HepG2 (cell line): ENCODE data around the gene GPR152. TPM values are rescaled to one million over a fixed set of nuclear protein-coding genes. Genes with fewer than 3 reads are reported as not detected.

Experiments
- BORCS8-MEF2B ChIP-seq: sonication (generic); formaldehyde crosslinking; IDR thresholded peaks from 2 replicates; pipeline ENCODE4 v1.8.0; 2022; ENCODE audit warnings: mild to moderate bottlenecking, missing genetic modification reagents
- KLF16 ChIP-seq, 2 experiments: sonication (generic) in 1 of 2; formaldehyde crosslinking in 1 of 2; IDR thresholded peaks; 2 replicates each; pipeline versions ENCODE4 v1.6.1 to v1.8.0; 2016 to 2023; ENCODE audit warnings: missing genetic modification reagents in 2 of 2, missing compliant biosample characterization in 1 of 2
- MATR3 ChIP-seq: sonication (generic); formaldehyde crosslinking; IDR thresholded peaks from 2 replicates; pipeline ENCODE4 v1.4.0; 2020; ENCODE audit warnings: missing genetic modification reagents
- PLSCR1 ChIP-seq: sonication (generic); formaldehyde crosslinking; IDR thresholded peaks from 2 replicates; pipeline ENCODE4 v1.5.0; 2020; ENCODE audit warnings: missing genetic modification reagents, mild to moderate bottlenecking, borderline replicate concordance
- POGZ ChIP-seq: sonication (generic); formaldehyde crosslinking; IDR thresholded peaks from 2 replicates; pipeline ENCODE4 v1.4.0; 2020; ENCODE audit warnings: mild to moderate bottlenecking, missing genetic modification reagents
- RORA ChIP-seq: sonication (generic); formaldehyde crosslinking; IDR thresholded peaks from 2 replicates; pipeline ENCODE4 v1.5.0; 2020; ENCODE audit warnings: mild to moderate bottlenecking, missing genetic modification reagents, moderate library complexity
- SAFB2 ChIP-seq: sonication (generic); formaldehyde crosslinking; IDR thresholded peaks from 2 replicates; pipeline ENCODE4 v1.5.1; 2020; ENCODE audit warnings: missing genetic modification reagents, low read depth, mild to moderate bottlenecking, borderline replicate concordance
- SP4 ChIP-seq: sonication (generic); formaldehyde crosslinking; IDR thresholded peaks from 2 replicates; pipeline ENCODE4 v1.8.1; 2023; ENCODE audit warnings: mild to moderate bottlenecking, missing genetic modification reagents
- SUZ12 ChIP-seq: fragments of 150-350 bp; IDR thresholded peaks from 2 replicates; pipeline ENCODE4 v1.6.1; 2014; ENCODE audit warnings: low read depth, low read length
- TAF1 ChIP-seq: sonication (generic); formaldehyde crosslinking; IDR thresholded peaks from 2 replicates; pipeline ENCODE4 v1.4.0; 2020; ENCODE audit warnings: missing genetic modification reagents
- TFE3 ChIP-seq: IDR thresholded peaks from 2 replicates; pipeline ENCODE4 v1.6.1; 2016
- THAP8 ChIP-seq: sonication (generic); formaldehyde crosslinking; IDR thresholded peaks from 2 replicates; pipeline ENCODE4 v1.5.1; 2020; ENCODE audit warnings: missing genetic modification reagents, mild to moderate bottlenecking, borderline replicate concordance
- ZNF3 ChIP-seq: IDR thresholded peaks from 2 replicates; pipeline ENCODE4 v1.7.0; 2017; ENCODE audit warnings: inconsistent platforms
- ZNF333 ChIP-seq: sonication (generic); formaldehyde crosslinking; IDR thresholded peaks from 2 replicates; pipeline ENCODE4 v1.4.0; 2020; ENCODE audit warnings: mild to moderate bottlenecking, missing genetic modification reagents, borderline replicate concordance
- ZNF547 ChIP-seq: sonication (generic); formaldehyde crosslinking; IDR thresholded peaks from 2 replicates; pipeline ENCODE4 v1.5.1; 2020; ENCODE audit warnings: mild to moderate bottlenecking, missing genetic modification reagents
- ZNF605 ChIP-seq: sonication (generic); formaldehyde crosslinking; IDR thresholded peaks from 2 replicates; pipeline ENCODE4 v1.8.0; 2022; ENCODE audit warnings: mild to moderate bottlenecking, missing genetic modification reagents
- ZNF766 ChIP-seq: sonication (generic); formaldehyde crosslinking; IDR thresholded peaks from 2 replicates; pipeline ENCODE4 v1.5.0; 2020; ENCODE audit warnings: missing genetic modification reagents, borderline replicate concordance
- ZNF790 ChIP-seq: sonication (generic); formaldehyde crosslinking; IDR thresholded peaks from 2 replicates; pipeline ENCODE4 v1.8.0; 2022; ENCODE audit warnings: missing genetic modification reagents, mild to moderate bottlenecking, borderline replicate concordance
- polyA plus RNA-seq, 8 experiments: library from polyadenylated mRNA; depleted of rRNA in 3 of 8; stranded (reverse) in 7 of 8; unstranded in 1 of 8; fragments of >200 nt; fragmentation: Illumina TruSeq in 4 of 8; extraction: Trizol in 4 of 8; gene quantifications; 2 replicates each; pipeline versions ENCODE4 v1.2.1 to v1.2.3, GENCODE V29; 2011 to 2016; ENCODE audit warnings: low read depth in 4 of 8, missing spikeins in 1 of 8, mixed read lengths in 1 of 8; ENCODE audit not compliant: insufficient read depth in 1 of 8
- total RNA-seq, 5 experiments: library from RNA; depleted of rRNA; stranded (reverse); fragments of >200 nt; fragmentation: Illumina TruSeq; extraction: Trizol; gene quantifications; 2 replicates each; pipeline ENCODE4 v1.2.3, GENCODE V29; 2016; ENCODE audit warnings: low read depth in 1 of 5
- TF ChIP-seq, protein P1 (sequence below): sonication (generic); formaldehyde crosslinking; IDR thresholded peaks from 2 replicates; pipeline ENCODE4 v1.5.0; 2020; ENCODE audit warnings: missing genetic modification reagents
- TF ChIP-seq, protein P2 (sequence below): sonication (generic); formaldehyde crosslinking; IDR thresholded peaks from 2 replicates; pipeline ENCODE4 v1.4.0; 2020; ENCODE audit warnings: mild to moderate bottlenecking, missing genetic modification reagents
- TF ChIP-seq, protein P3 (sequence below): sonication (generic); formaldehyde crosslinking; IDR thresholded peaks from 2 replicates; pipeline ENCODE4 v1.5.0; 2020; ENCODE audit warnings: mild to moderate bottlenecking, missing genetic modification reagents
- TF ChIP-seq, protein P4 (sequence below): sonication (generic); formaldehyde crosslinking; IDR thresholded peaks from 2 replicates; pipeline ENCODE4 v1.5.1; 2020; ENCODE audit warnings: missing genetic modification reagents, mild to moderate bottlenecking, borderline replicate concordance

The GPR152 gene
- total and polyA plus RNA-seq, 2 of the 13 experiments (the other 11 are each of a cell fraction or from before 2014, with no cell fraction given), result not detected

DNA sequence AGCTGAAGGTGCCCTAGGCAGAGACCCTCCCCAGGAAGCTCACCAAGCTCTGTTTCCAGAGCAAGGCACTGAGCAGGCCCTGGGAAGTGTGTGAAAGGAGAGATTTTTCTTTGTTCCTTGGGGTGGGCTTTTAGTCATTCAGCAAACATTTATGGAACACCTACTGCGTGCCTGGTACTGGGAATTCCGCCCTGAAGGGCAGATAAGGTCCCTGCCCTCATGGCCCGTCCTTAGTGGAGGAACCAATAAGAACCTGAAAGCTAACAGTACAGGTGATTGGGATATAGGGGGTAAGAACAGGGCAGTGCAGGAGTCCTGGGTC is 12.6 kb upstream of the GPR152 start (continued):
- TF ChIP-seq SAFB2 (CRISPR knock-in tag), result no peak
- no peak for TF ChIP-seq TAF1 (CRISPR knock-in tag)
- no peak for TF ChIP-seq TFE3
- TF ChIP-seq ZNF766 (CRISPR knock-in tag), result no peak
- no peak for TF ChIP-seq MATR3 (CRISPR knock-in tag)
- TF ChIP-seq SUZ12, result no peak
- peak; percentile 90 for TF ChIP-seq ZNF3
- TF ChIP-seq ZNF547, result no peak
- peak; percentile 39; the same call in 1 of the 2 replicates for TF ChIP-seq ZNF790 (CRISPR knock-in tag)
- TF ChIP-seq, protein P1, sequence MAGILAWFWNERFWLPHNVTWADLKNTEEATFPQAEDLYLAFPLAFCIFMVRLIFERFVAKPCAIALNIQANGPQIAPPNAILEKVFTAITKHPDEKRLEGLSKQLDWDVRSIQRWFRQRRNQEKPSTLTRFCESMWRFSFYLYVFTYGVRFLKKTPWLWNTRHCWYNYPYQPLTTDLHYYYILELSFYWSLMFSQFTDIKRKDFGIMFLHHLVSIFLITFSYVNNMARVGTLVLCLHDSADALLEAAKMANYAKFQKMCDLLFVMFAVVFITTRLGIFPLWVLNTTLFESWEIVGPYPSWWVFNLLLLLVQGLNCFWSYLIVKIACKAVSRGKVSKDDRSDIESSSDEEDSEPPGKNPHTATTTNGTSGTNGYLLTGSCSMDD (CRISPR knock-in tag), result no peak
- no peak for TF ChIP-seq PLSCR1 (CRISPR knock-in tag)
- no peak for TF ChIP-seq RORA
- TF ChIP-seq THAP8 (CRISPR knock-in tag), result no peak
- no peak for TF ChIP-seq BORCS8-MEF2B (CRISPR knock-in tag)
- TF ChIP-seq, protein P2, sequence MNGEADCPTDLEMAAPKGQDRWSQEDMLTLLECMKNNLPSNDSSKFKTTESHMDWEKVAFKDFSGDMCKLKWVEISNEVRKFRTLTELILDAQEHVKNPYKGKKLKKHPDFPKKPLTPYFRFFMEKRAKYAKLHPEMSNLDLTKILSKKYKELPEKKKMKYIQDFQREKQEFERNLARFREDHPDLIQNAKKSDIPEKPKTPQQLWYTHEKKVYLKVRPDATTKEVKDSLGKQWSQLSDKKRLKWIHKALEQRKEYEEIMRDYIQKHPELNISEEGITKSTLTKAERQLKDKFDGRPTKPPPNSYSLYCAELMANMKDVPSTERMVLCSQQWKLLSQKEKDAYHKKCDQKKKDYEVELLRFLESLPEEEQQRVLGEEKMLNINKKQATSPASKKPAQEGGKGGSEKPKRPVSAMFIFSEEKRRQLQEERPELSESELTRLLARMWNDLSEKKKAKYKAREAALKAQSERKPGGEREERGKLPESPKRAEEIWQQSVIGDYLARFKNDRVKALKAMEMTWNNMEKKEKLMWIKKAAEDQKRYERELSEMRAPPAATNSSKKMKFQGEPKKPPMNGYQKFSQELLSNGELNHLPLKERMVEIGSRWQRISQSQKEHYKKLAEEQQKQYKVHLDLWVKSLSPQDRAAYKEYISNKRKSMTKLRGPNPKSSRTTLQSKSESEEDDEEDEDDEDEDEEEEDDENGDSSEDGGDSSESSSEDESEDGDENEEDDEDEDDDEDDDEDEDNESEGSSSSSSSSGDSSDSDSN (CRISPR knock-in tag), result no peak
- TF ChIP-seq ZNF333, result no peak
- TF ChIP-seq ZNF605 (CRISPR knock-in tag), result 0 out of 2 replicates have a peak, but pooled peaks have one; percentile 2
- TF ChIP-seq SP4 (CRISPR knock-in tag), result peak; percentile 12; the same call in 1 of the 2 replicates
- 0 out of 4 replicates have a peak, but pooled peaks of 1 of the 2 experiments have one; percentile 0 for TF ChIP-seq KLF16 (CRISPR knock-in tag; IDR thresholded peaks at IDR 0.05)
- TF ChIP-seq, protein P3, sequence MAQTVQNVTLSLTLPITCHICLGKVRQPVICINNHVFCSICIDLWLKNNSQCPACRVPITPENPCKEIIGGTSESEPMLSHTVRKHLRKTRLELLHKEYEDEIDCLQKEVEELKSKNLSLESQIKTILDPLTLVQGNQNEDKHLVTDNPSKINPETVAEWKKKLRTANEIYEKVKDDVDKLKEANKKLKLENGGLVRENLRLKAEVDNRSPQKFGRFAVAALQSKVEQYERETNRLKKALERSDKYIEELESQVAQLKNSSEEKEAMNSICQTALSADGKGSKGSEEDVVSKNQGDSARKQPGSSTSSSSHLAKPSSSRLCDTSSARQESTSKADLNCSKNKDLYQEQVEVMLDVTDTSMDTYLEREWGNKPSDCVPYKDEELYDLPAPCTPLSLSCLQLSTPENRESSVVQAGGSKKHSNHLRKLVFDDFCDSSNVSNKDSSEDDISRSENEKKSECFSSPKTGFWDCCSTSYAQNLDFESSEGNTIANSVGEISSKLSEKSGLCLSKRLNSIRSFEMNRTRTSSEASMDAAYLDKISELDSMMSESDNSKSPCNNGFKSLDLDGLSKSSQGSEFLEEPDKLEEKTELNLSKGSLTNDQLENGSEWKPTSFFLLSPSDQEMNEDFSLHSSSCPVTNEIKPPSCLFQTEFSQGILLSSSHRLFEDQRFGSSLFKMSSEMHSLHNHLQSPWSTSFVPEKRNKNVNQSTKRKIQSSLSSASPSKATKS (CRISPR knock-in tag), result no peak
- no peak for TF ChIP-seq POGZ
- TF ChIP-seq, protein P4, sequence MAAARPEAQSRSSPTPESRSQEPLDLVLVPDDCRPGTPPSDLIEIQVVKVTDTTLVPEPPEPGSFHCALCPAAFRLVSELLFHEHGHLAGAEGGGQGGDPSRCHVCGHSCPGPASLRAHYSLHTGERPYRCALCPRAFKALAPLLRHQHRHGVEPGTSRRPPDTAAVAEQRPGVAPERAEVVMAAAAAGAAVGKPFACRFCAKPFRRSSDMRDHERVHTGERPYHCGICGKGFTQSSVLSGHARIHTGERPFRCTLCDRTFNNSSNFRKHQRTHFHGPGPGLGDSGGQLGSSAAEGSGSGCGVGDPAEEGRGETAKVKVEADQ (CRISPR knock-in tag), result no peak
